Measurements from ENCODE around the gene CCDC92B. TPM values are rescaled to one million over a fixed set of nuclear protein-coding genes. Genes with fewer than 3 reads are reported as not detected.
"Not testable (repeated sequence)": the region's sequence is repeated elsewhere in the genome, so short reads cannot be mapped to it uniquely, and the experiment has no call there.

Gene CCDC92B
- polyA plus RNA-seq, 1 experiment = 0.02 TPM

DNA sequence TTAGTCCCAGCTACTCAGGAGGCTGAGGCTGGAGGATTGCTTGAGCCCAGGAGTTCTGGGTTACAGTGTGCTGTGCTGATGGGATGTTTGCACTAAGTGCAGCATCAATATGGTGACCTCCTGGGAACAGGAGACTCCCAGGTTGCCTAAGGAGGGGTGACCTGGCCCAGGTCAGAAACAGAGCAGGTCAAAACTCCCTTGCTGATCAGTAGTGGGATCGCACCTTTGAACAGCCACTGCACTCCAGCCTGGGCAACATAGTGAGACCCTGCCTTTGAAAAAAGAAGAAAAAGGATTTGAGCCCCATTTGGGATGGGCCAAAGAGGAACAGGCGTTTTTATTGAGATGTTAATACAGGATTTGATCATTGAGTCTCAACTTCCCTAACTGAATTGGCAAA is 68.5 kb downstream of the CCDC92B start:
- POLR2A ChIA-PET = no interaction called here
- DNase-seq (ENCODE audit: low read depth) = no peak
- Histone ChIP-seq H3K27me3 (ENCODE audit: control insufficient read depth, insufficient read depth, low read length) (no peaks in the 10 kb centered on the region), H3K36me3 (ENCODE audit: control insufficient read depth, insufficient read depth, low read length) (peaks cover 19% of the 10 kb centered on the region), H3K4me3 (ENCODE audit: low read depth, low read length) (no peak overlapping the region)
- CTCF ChIA-PET = no interaction called here
- no peak for TF ChIP-seq CTCF (IDR thresholded peaks at IDR 0.05; ENCODE audit: insufficient read depth, low read depth, low read length)

DNA sequence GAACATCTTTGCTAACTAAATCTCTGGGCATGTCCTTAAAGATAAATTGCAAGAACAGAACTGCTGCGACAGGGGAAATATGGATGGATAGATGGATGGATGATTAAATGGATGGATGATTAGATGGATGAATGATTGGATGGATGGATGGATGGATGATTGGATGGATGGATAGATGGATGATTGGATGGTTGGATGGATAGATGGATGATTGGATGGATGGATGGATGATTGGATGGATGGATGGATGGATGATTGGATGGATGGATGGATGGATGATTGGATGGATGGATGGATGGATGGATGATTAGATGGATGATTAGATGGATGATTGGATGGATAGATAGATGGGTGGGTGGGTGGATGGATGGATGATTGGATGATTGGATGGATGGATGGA is 70.2 kb downstream of the CCDC92B start:
- H3K27me3 ChIP-seq (ENCODE audit: control insufficient read depth, insufficient read depth, low read length); POLR2A ChIA-PET; DNase-seq (ENCODE audit: low read depth); H3K4me3 ChIP-seq (ENCODE audit: low read depth, low read length): not testable (repeated sequence)
- peaks cover 14% of the 10 kb centered on the region for H3K36me3 ChIP-seq (ENCODE audit: control insufficient read depth, insufficient read depth, low read length)
- CTCF ChIA-PET = interaction anchor here (1.0 kb wide), 1 partner anchor 155 kb away, joined by 3 read pairs; no protein-coding TSS in a partner anchor

Small RNAs within 50 kb of the gene (small RNA-seq; reads per million reads assigned to genes)
- not detected for gene MIR1253 (ENCODE audit: insufficient read length, low read depth, low replicate concordance)
- gene MIR6776 (ENCODE audit: insufficient read length, low read depth, low replicate concordance) = not detected
- gene RN7SL608P (ENCODE audit: insufficient read length, low read depth, low replicate concordance) = not detected
- gene hsa-mir-1253 (ENCODE audit: insufficient read length, low read depth, low replicate concordance) = not detected

Other genes with a start within 250 kb of the CCDC92B start
- gene METTL16, start 237.8 kb downstream of the CCDC92B start, polyA plus RNA-seq (2011; rRNA removed) = 10.4 and 12.9 TPM in 2 replicates
- 66.2 and 92.8 TPM in 2 replicates for gene PAFAH1B1, start 156.0 kb downstream of the CCDC92B start, polyA plus RNA-seq (2011; rRNA removed)
- gene CLUH, start 37.9 kb downstream of the CCDC92B start, polyA plus RNA-seq (2011; rRNA removed) = 5.2 and 13.4 TPM in 2 replicates
- gene RAP1GAP2, start 46.8 kb upstream of the CCDC92B start, polyA plus RNA-seq (2011; rRNA removed) = 4.1 and 4.8 TPM in 2 replicates

Measured in BJ (cell line).